SU-DHL-6 (cell line): ENCODE results near the gene RNF157.
"Not testable (repeated sequence)": the region's sequence is repeated elsewhere in the genome, so short reads cannot be mapped to it uniquely, and the experiment has no call there.

Experiments
- H2AFZ ChIP-seq: fragments of 200-600 bp; sonication (generic); 2 replicates; pipeline ENCODE4 v1.6.1; 2014; ENCODE audit warnings: low read depth, mild to moderate bottlenecking, moderate library complexity, mixed read lengths, antibody characterized with exemption, low read length; ENCODE audit not compliant: severe bottlenecking
- H3F3A ChIP-seq: fragments of 200-600 bp; shearing (Covaris generic); 2 replicates; pipeline ENCODE4 v1.6.0; 2016; ENCODE audit warnings: antibody characterized with exemption, mild to moderate bottlenecking; ENCODE audit not compliant: insufficient read depth
- H3K27ac ChIP-seq: fragments of 200-600 bp; sonication (generic); 2 replicates; pipeline ENCODE4 v1.5.1; 2016; ENCODE audit warnings: low read depth, mild to moderate bottlenecking, low read length, moderate library complexity, mixed read lengths
- H3K27me3 ChIP-seq: fragments of 200-600 bp; sonication (generic), shearing (Covaris generic); 2 replicates; pipeline ENCODE4 v1.6.0; 2014; ENCODE audit warnings: mild to moderate bottlenecking, low read length
- H3K36me3 ChIP-seq: fragments of 200-600 bp; sonication (generic); 2 replicates; pipeline ENCODE4 v1.6.1; 2014; ENCODE audit warnings: mild to moderate bottlenecking, low read length, mixed read lengths
- H3K4me2 ChIP-seq: fragments of 300-600, 200-600 bp; shearing (Covaris generic), sonication (generic); 2 replicates; pipeline ENCODE4 v1.6.0; 2014; ENCODE audit warnings: low read length, low read depth, mild to moderate bottlenecking; ENCODE audit not compliant: poor library complexity, severe bottlenecking
- H3K4me3 ChIP-seq: fragments of 200-600 bp; sonication (generic); 2 replicates; pipeline ENCODE4 v1.5.1; 2014; ENCODE audit warnings: antibody characterized with exemption, low read length, mild to moderate bottlenecking, mixed read lengths; ENCODE audit not compliant: insufficient read depth, poor library complexity, severe bottlenecking
- H3K79me2 ChIP-seq: fragments of 200-600 bp; sonication (generic); 2 replicates; pipeline ENCODE4 v1.6.1; 2014; ENCODE audit warnings: mild to moderate bottlenecking, low read length, moderate library complexity; ENCODE audit not compliant: insufficient read depth
- H3K9ac ChIP-seq: fragments of 200-600 bp; sonication (generic); 2 replicates; pipeline ENCODE4 v1.7.0; 2014; ENCODE audit warnings: mild to moderate bottlenecking, low read length
- H3K9me2 ChIP-seq: fragments of 200-600 bp; sonication (generic); replicated peaks from 2 replicates; pipeline ENCODE4 v1.6.1; 2014; ENCODE audit warnings: low read length; ENCODE audit not compliant: insufficient read depth
- H3K9me3 ChIP-seq: fragments of 200-600 bp; sonication (generic); 2 replicates; pipeline ENCODE4 v1.6.1; 2014; ENCODE audit warnings: low read length, mixed read lengths; ENCODE audit not compliant: insufficient read depth
- H4K20me1 ChIP-seq: fragments of 200-600 bp; sonication (generic); 2 replicates; pipeline ENCODE4 v1.6.1; 2014; ENCODE audit warnings: low read depth, mild to moderate bottlenecking, antibody characterized with exemption, low read length, moderate library complexity, mixed read lengths
- CTCF ChIP-seq: fragments of 200-600 bp; sonication (generic); IDR thresholded peaks from one replicate; pipeline ENCODE4 v1.5.1; 2017; ENCODE audit warnings: antibody characterized with exemption, mild to moderate bottlenecking, low read length, moderate library complexity; ENCODE audit not compliant: insufficient read depth, poor library complexity, severe bottlenecking
- EZH2phosphoT487 ChIP-seq: fragments of 200-600 bp; sonication (generic), shearing (Covaris generic); conservative IDR thresholded peaks from 2 replicates; pipeline ENCODE4 v1.6.1; 2018; ENCODE audit warnings: mild to moderate bottlenecking, antibody characterized with exemption, low read length, moderate library complexity, mixed read lengths

Gene RNF157

GRCh38 chr17:76189741-76190140 is 50.6 kb downstream of the RNF157 start:
- Histone ChIP-seq H3K9ac (no peak overlapping the region), H3K27ac (no peak overlapping the region), H3K4me2 (no peak overlapping the region), H3K79me2 (no peaks in the 10 kb centered on the region), H3K9me3 (no peaks in the 10 kb centered on the region), H2AFZ (no peak overlapping the region), H3K27me3 (no peaks in the 10 kb centered on the region), H3K4me3 (no peak overlapping the region), H4K20me1 (no peaks in the 10 kb centered on the region), H3K36me3 (no peaks in the 10 kb centered on the region), H3K9me2 (no peaks in the 10 kb centered on the region), H3F3A (peaks cover 10% of the 10 kb centered on the region; the same call in 1 of the 2 replicates)
- TF ChIP-seq CTCF = no peak
- no peak for TF ChIP-seq EZH2phosphoT487

GRCh38 chr17:76189247-76189646 is 51.0 kb downstream of the RNF157 start:
- Histone ChIP-seq H3K27ac (no peak overlapping the region), H3K4me3 (no peak overlapping the region), H3K9me2 (no peaks in the 10 kb centered on the region), H2AFZ (no peak overlapping the region), H3F3A (peaks cover 10% of the 10 kb centered on the region; the same call in 1 of the 2 replicates), H3K79me2 (no peaks in the 10 kb centered on the region), H3K9ac (no peak overlapping the region), H3K9me3 (no peaks in the 10 kb centered on the region), H4K20me1 (no peaks in the 10 kb centered on the region), H3K36me3 (no peaks in the 10 kb centered on the region), H3K4me2 (no peak overlapping the region), H3K27me3 (no peaks in the 10 kb centered on the region)
- no peak for TF ChIP-seq EZH2phosphoT487
- no peak for TF ChIP-seq CTCF

GRCh38 chr17:76188213-76189016 is 51.9 kb downstream of the RNF157 start:
- Histone ChIP-seq H3K79me2 (no peaks in the 10 kb centered on the region), H2AFZ (no peak overlapping the region), H3K27ac (no peak overlapping the region), H3K9ac (no peak overlapping the region), H3K27me3 (no peaks in the 10 kb centered on the region), H4K20me1 (no peaks in the 10 kb centered on the region), H3K9me3 (no peaks in the 10 kb centered on the region), H3F3A (peaks cover 10% of the 10 kb centered on the region; the same call in 1 of the 2 replicates), H3K36me3 (no peaks in the 10 kb centered on the region), H3K9me2 (no peaks in the 10 kb centered on the region), H3K4me3 (no peak overlapping the region), H3K4me2 (no peak overlapping the region)
- TF ChIP-seq CTCF (no peak), EZH2phosphoT487 (no peak)

GRCh38 chr17:76186774-76187173 is 53.5 kb downstream of the RNF157 start:
- not testable (repeated sequence) for H3K9me2 ChIP-seq, H2AFZ ChIP-seq, H3K27me3 ChIP-seq, H3F3A ChIP-seq, H3K36me3 ChIP-seq, H4K20me1 ChIP-seq, H3K27ac ChIP-seq, H3K9me3 ChIP-seq, H3K79me2 ChIP-seq, H3K4me2 ChIP-seq, H3K9ac ChIP-seq, H3K4me3 ChIP-seq
